Effector memory CD4-positive, alpha-beta T cell (primary cell): ENCODE results near the gene HLCS.

Source experiments
- DNase-seq, 3 donors: peaks; one replicate each; pipeline ENCODE4 v3.0.0-alpha.2; 2020
- H3K27ac ChIP-seq: 2 replicates; pipeline ENCODE4 v1.7.0; 2013; ENCODE audit warnings: mild to moderate bottlenecking, low read length, moderate library complexity; ENCODE audit not compliant: insufficient read depth, poor library complexity, severe bottlenecking
- H3K27me3 ChIP-seq: replicated peaks from 2 replicates; pipeline ENCODE4 v1.7.0; 2013; ENCODE audit warnings: mild to moderate bottlenecking, low read length; ENCODE audit not compliant: insufficient read depth, control insufficient read depth, poor library complexity, severe bottlenecking
- H3K36me3 ChIP-seq: 2 replicates; pipeline ENCODE4 v1.7.0; 2013; ENCODE audit warnings: mild to moderate bottlenecking, low read length, moderate library complexity; ENCODE audit not compliant: control insufficient read depth, insufficient read depth
- H3K4me1 ChIP-seq: 2 replicates; pipeline ENCODE4 v1.7.0; 2013; ENCODE audit warnings: low read length, mild to moderate bottlenecking; ENCODE audit not compliant: control insufficient read depth, insufficient read depth, poor library complexity, severe bottlenecking
- H3K4me3 ChIP-seq: 2 replicates; pipeline ENCODE4 v1.7.0; 2013; ENCODE audit warnings: low read length, low read depth, mild to moderate bottlenecking; ENCODE audit not compliant: insufficient read depth, poor library complexity, severe bottlenecking
- H3K9me3 ChIP-seq: 2 replicates; pipeline ENCODE4 v1.7.0; 2013; ENCODE audit warnings: mild to moderate bottlenecking, low read length, moderate library complexity; ENCODE audit not compliant: control insufficient read depth

Gene HLCS

DNA sequence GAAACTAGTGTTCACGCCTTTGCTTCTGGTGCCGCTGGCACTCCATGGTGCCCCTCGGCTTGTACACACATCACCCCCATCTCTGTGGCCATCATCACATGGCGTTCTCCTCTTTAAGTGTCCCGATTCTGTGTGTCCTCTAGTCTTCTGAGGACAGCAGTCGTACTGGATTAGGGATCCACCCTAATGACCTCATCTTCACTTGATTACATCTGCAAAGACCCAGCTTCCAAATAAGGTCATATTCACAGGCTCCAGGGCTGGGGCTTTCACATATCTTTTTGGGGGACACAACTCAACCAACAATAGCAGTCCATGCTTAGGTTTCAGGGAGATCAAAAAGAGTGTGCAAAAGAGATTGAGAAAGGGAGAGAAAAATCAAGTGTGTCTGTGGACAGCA, 64.9 kb downstream of the HLCS start:
- Histone ChIP-seq H3K9me3 (no peaks in the 10 kb centered on the region), H3K36me3 (peaks cover 1% of the 10 kb centered on the region), H3K27me3 (no peaks in the 10 kb centered on the region), H3K4me3 (no peak overlapping the region), H3K27ac (no peak overlapping the region), H3K4me1 (no peaks in the 10 kb centered on the region)
- DNase-seq, result no peak

DNA sequence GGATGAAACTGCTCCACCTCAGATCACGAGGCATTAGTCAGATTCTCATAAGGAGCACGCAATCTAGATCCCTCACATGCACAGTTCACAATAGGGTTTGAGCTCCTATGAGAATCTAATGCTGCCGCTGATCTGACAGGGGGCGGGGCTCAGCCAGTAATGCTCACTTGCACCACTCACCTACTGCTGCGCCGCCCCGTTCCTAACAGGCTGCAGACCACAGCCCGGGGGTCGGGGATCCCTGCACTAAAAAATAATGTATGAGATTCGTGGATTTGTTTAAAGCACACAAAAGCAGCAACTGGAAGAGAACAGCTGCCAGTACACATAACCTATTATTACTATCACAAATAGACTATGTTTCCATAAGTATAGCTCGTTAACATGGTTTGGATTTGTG, 72.9 kb downstream of the HLCS start:
- Histone ChIP-seq H3K4me3 (no peak overlapping the region), H3K4me1 (no peaks in the 10 kb centered on the region), H3K9me3 (no peaks in the 10 kb centered on the region), H3K36me3 (peaks cover 8% of the 10 kb centered on the region), H3K27me3 (no peaks in the 10 kb centered on the region), H3K27ac (no peak overlapping the region)
- DNase-seq, result no peak

DNA sequence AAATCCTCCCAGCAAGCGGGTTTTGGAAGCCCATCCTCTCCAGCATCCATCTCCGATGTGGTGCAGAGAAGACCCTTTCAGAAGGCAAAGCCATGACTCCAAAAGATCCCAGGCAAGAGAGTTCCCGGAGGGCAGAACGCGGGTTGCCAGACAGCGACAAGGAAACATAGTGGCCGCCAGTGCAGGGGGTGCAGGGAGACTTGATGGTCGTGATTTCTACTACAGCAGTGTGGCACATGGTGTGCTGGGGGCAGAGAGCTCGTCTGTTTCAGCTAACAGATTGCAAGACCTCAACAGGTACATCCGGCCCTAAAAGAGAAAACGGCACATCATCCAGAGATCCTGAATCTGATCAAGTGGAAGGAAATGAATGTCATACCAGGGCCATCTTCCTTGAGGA, 74.3 kb downstream of the HLCS start:
- Histone ChIP-seq H3K4me3 (no peak overlapping the region), H3K27me3 (no peaks in the 10 kb centered on the region)

DNA sequence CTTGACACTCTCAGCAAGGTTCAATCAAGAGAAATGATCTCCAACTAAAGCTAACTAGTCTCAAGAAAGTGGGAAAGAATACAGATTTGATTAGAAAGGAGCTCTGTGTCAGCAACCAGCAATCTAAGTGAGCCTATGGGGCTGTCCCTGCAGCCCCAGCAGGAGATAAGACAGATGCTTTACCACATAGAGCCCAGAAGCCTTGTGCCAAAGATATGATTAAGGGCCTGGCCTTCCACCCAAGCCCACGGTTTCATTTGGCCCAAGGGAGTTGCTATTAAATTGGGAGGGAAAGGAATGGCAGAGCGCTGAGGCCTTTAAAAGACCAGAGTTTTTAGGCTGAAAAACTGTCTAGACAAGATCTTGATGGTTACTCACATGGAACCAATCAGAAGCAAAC, 74.8 kb downstream of the HLCS start:
- peaks cover 8% of the 10 kb centered on the region for H3K36me3 ChIP-seq
- no peaks in the 10 kb centered on the region for H3K27me3 ChIP-seq
- no peak for DNase-seq
- no peak overlapping the region for H3K27ac ChIP-seq
- H3K9me3 ChIP-seq, result no peaks in the 10 kb centered on the region
- H3K4me3 ChIP-seq, result no peak overlapping the region
- no peaks in the 10 kb centered on the region for H3K4me1 ChIP-seq

More for the DNA sequence above, 74.3 kb downstream of the HLCS start:
- H3K27ac ChIP-seq, result no peak overlapping the region
- H3K36me3 ChIP-seq, result peaks cover 8% of the 10 kb centered on the region
- no peak for DNase-seq
- no peaks in the 10 kb centered on the region for H3K9me3 ChIP-seq
- H3K4me1 ChIP-seq, result no peaks in the 10 kb centered on the region

DNA sequence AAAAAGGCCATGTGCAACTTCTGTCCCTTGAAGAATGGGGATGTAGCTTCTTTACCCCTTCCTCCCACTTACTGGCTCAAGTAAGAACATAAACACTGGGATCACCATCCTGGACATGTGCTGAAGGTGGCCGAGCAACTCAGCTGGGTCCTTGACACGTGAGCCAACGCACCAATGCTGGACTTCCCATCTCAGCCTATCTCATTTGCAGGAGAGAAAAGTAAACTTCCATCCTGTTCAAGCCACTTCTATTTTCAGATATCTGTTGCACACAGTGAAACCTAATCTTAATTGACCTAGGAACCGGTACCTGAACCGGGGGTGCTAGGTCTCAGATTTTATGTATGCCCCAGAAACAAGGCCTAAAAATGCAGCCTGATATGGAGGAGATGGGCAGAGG, 75.3 kb downstream of the HLCS start:
- H3K4me1 ChIP-seq, result no peaks in the 10 kb centered on the region
- DNase-seq, result no peak
- H3K36me3 ChIP-seq, result peaks cover 3% of the 10 kb centered on the region
- no peak overlapping the region for H3K4me3 ChIP-seq
- H3K9me3 ChIP-seq, result no peaks in the 10 kb centered on the region
- H3K27ac ChIP-seq, result no peak overlapping the region
- H3K27me3 ChIP-seq, result no peaks in the 10 kb centered on the region

DNA sequence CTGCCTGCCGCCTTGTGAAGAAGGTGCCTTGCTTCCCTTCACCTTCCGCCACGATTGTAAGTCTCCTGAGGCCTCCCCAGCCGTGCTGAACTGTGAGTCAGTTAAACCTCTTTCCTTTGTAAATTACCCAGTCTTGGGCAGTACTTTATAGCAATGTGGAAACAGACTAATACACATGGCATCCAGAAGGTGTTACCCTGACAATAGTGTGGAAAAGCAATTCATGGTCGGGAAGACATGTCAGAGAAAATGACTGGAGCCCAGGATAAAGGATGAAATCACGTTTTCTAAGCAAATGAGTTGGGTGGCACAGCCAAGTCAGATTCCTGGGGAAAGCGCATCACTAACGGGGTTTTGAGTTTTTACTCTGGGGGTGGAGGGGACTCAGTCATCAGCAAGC, 76.4 kb downstream of the HLCS start:
- DNase-seq, result no peak
- Histone ChIP-seq H3K27ac (no peak overlapping the region), H3K36me3 (peaks cover 3% of the 10 kb centered on the region), H3K4me1 (no peaks in the 10 kb centered on the region), H3K27me3 (no peaks in the 10 kb centered on the region), H3K4me3 (no peak overlapping the region), H3K9me3 (no peaks in the 10 kb centered on the region)

DNA sequence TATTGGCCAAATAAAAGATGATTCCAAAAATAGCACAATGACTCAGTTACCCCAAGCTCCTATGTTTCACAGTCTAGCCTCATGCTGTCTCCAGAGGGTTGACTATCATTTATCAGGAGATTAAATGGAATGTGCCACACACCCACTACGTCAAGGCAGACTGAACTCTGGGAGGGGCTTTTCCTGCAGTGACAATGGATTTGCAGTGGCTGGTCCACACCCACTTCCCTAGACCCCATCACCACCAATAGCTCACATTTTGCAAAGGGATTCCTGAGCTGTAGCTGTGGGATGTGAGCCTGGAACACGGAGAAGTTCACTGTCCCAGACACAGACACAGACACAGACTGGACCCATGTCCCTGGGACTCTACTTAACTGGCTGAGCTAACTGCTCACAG, 77.1 kb downstream of the HLCS start:
- no peak overlapping the region for H3K4me3 ChIP-seq
- DNase-seq, result no peak
- H3K9me3 ChIP-seq, result no peaks in the 10 kb centered on the region
- H3K27me3 ChIP-seq, result no peaks in the 10 kb centered on the region
- H3K4me1 ChIP-seq, result no peaks in the 10 kb centered on the region
- H3K36me3 ChIP-seq, result peaks cover 3% of the 10 kb centered on the region
- no peak overlapping the region for H3K27ac ChIP-seq

DNA sequence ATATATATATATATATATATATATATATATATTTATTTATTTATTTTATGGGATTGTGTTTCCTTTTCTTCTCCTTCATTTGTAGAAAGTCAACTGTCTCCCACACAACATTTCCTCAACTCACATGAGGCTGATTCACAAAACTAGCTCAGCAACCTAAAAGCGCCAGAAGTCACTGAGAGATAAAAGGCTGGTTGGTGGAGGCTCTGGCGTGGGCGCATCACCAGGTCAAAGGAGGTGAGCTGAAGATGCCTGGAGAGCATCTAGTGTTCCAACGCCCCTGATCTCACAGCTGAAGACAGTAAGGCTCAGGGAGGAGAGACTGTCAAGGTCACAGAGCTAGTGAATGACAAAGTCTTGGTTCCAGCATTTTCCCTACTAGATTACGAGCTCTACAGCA, 78.0 kb downstream of the HLCS start:
- no peak overlapping the region for H3K4me3 ChIP-seq
- no peaks in the 10 kb centered on the region for H3K4me1 ChIP-seq
- H3K27me3 ChIP-seq, result no peaks in the 10 kb centered on the region
- H3K9me3 ChIP-seq, result no peaks in the 10 kb centered on the region
- H3K36me3 ChIP-seq, result peaks cover 3% of the 10 kb centered on the region
- H3K27ac ChIP-seq, result no peak overlapping the region
- no peak for DNase-seq

DNA sequence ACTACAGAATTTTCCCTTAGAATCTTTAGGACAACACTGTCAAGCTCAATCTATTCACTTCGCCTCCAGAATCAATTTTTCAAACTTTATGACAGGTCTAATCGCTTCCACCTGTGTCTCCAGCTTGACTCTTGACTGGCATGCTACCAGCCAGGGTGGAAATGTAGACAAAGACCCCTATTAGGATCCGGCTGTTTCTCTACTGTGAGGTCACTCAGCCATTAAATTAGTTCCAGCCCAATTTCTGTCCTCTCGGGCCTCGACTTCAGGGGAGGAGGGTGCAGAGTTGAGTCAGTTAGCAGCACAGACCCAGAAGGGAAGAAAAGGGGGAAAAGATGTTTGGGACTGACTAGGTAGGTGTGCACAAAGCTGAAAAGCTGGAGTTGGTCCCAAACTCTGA, 78.5 kb downstream of the HLCS start:
- H3K27me3 ChIP-seq, result no peaks in the 10 kb centered on the region

DNA sequence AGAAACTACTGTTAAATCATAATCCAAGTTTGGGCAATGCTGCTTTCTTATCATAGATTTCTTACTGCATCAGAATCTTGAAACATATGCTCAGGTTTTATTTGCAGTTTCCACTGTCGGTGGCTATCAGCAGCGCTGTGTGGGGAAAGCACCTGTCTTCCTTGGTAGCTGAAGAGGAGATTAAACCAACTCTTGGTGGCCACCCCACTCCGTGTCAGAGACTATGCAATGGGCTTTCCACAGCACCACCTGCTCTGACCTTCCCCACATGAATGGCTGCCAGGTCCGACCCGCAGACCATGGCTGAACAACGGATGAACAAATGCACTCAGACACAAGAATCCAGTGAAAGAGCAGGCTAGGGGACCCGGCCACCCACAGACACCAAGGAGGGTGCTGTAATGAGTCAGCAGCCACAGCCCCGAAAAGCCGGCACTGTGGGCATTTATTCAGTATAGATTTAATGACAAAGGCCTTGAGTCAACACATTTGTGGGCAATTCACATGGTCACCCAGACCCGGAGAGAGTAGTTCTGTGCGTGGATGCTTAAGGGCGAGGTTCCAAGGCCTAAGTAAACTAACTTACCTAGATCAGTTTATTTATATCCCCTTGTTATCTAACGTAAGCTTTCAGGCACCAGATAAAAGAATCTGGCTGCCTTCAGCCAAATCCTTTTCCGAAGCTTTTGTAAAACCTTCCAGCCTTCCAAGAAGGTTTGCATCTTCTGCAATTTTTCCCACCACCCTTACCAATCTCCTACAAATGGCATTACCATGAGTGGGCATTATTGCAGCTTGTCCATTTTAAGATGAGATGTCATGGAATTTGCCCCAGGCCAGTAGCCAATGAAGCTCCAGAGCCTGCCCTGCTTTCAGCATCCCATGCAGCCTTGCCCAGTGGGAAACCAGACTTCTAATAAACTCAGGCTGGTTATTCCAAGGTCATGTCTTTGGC, 82.7 kb downstream of the HLCS start:
- no peak overlapping the region for H3K4me3 ChIP-seq
- no peaks in the 10 kb centered on the region for H3K36me3 ChIP-seq
- H3K27ac ChIP-seq, result no peak overlapping the region
- no peaks in the 10 kb centered on the region for H3K9me3 ChIP-seq
- H3K4me1 ChIP-seq, result no peaks in the 10 kb centered on the region
- DNase-seq, result no peak
- no peaks in the 10 kb centered on the region for H3K27me3 ChIP-seq

More for the DNA sequence above, 78.5 kb downstream of the HLCS start:
- no peaks in the 10 kb centered on the region for H3K9me3 ChIP-seq
- H3K27ac ChIP-seq, result no peak overlapping the region
- DNase-seq, result no peak
- H3K4me3 ChIP-seq, result no peak overlapping the region
- H3K36me3 ChIP-seq, result peaks cover 3% of the 10 kb centered on the region
- H3K4me1 ChIP-seq, result no peaks in the 10 kb centered on the region
